Breast epithelium (tissue), 3 donors: Measurements from ENCODE around the gene SCTR.

ENCODE experiments used
- CTCF ChIP-seq, 3 donors: fragments of 450-650 bp; IDR thresholded peaks; one replicate each; pipeline ENCODE4 v1.5.1; 2016 to 2017; ENCODE audit warnings: antibody characterized with exemption in 3 of 3, mild to moderate bottlenecking in 3 of 3, moderate library complexity in 3 of 3
- POLR2A ChIP-seq: fragments of 450-650 bp; IDR thresholded peaks from one replicate; pipeline ENCODE4 v1.6.1; 2016; ENCODE audit warnings: antibody characterized with exemption, mild to moderate bottlenecking, moderate library complexity
- POLR2AphosphoS5 ChIP-seq, 3 donors: sonication (generic); formaldehyde crosslinking; IDR thresholded peaks; one replicate each; pipeline ENCODE4 v1.6.1; 2017; ENCODE audit warnings: antibody characterized with exemption in 3 of 3

GRCh38 chr2:119405151-119405550 is 119.1 kb downstream of the SCTR start:
- no peak for TF ChIP-seq CTCF (IDR thresholded peaks at IDR 0.05)
- TF ChIP-seq POLR2AphosphoS5 (IDR thresholded peaks at IDR 0.05), result no peak
- TF ChIP-seq POLR2A, result no peak
